GM19023 (cell line): ENCODE data around the gene GPR137B.
"Not testable (repeated sequence)": the region's sequence is repeated elsewhere in the genome, so short reads cannot be mapped to it uniquely, and the experiment has no call there.

Experiments used
- ATAC-seq: cut with Tn5 transposase; IDR thresholded peaks from one replicate; pipeline ENCODE4 v1.9.1; 2021; ENCODE audit warnings: mild to moderate bottlenecking, moderate library complexity; ENCODE audit not compliant: unreplicated experiment

The GPR137B gene

DNA sequence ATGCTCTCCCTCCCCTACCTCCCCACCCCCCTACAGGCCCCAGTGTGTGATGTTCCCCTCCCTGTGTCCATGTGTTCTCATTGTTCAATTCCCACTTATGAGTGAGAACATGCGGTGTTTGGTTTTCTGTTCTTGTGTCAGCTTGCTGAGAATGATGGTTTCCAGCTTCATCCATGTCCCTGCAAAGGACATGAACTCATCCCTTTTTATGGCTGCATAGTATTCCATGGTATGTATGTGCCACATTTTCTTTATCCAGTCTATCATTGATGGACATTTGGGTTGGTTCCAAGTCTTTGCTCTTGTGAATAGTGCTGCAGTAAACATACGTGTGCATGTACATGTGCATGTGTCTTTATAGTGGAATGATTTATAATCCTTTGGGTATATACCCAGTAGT, 44.1 kb downstream of the GPR137B start:
- not testable (repeated sequence) for ATAC-seq

GRCh38 chr1:236188084-236188483, 45.7 kb downstream of the GPR137B start:
- ATAC-seq, result not testable (repeated sequence)

GRCh38 chr1:236193184-236193583, 50.8 kb downstream of the GPR137B start:
- no peak for ATAC-seq

DNA sequence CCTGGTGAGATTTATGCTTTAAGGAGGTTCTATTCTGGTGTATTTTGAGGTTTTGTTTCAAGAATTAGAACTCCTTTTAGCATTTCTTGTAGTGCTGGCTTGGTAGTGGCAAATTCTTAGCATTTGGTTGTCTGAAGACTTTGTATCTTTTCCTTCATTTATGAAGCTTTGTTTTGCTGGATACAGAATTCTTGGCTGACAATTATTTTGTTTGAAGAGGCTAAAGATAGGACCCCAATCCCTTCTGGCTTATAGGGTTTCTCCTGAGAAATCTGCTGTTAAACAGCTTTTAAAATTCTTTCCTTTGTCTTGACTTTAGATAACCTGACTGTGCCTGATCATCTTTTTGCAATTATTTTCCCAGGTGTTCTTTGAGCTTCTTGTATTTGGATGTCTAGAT, 58.6 kb downstream of the GPR137B start:
- no peak for ATAC-seq

DNA sequence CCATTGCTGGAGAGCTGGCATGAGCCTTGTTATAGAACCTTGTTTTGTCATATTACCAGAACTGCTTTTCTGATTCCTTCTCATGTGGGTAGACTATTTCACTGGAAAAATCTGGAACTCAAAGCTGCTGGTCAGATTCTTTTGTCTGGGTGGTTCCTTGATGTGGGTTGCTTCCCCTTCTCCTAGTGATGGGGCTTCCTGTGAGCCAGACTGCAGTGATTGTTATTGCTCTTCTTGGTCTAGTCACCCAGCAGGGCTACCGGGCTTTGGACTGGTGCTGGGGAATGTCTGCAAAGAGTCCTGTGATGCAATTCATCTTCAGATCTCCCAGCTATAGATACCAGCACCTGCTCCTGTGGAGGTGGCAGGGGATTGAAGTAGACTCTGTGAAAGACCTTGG, 59.4 kb downstream of the GPR137B start:
- ATAC-seq, result no peak

- no peak for ATAC-seq
These were observed 61.7 kb downstream of the GPR137B start for GRCh38 chr1:236204039-236204438.

DNA sequence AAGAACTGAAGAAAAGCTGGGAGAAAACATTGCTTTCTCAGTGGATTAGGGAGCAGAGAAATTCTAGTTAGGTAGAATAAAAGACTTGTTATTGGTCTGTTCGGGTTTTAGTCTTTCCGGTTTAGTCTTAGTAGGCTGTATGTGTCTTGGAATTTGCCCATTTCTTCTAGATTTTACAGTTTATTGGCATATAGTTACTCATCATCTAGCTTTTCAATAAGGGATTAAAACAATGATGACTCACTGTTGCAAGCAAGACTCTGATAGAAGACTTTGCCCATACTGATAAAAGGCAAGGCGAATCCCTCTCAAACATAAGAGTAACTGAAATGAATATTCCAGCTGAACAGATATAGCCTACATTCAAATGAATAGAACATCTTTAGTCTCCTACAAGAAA, 62.3 kb downstream of the GPR137B start:
- ATAC-seq, result no peak

- ATAC-seq, result no peak
These were observed 64.2 kb downstream of the GPR137B start for GRCh38 chr1:236206548-236206947.

- no peak for ATAC-seq
These were observed 64.8 kb downstream of the GPR137B start for GRCh38 chr1:236207121-236207520.

DNA sequence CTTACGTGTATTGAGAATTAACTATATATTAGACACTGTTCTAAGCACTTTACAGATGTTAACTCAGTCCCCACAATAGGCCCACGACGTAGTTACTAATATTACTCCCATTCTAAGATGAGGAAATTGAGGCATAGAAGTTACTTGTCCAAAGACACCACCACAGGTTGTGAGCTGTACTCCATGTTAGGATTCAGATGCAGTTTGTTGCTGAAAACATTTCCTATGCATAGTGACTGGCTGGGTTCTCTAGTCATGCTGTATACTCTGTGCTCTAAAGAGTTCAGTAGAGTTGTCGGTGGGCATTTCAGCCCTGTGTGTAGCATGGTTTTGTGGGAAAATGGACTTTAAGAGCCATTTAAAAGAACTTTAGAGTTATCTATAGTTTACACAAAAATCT, 65.2 kb downstream of the GPR137B start:
- no peak for ATAC-seq

GRCh38 chr1:236209185-236209584, 66.8 kb downstream of the GPR137B start:
- no peak for ATAC-seq

GRCh38 chr1:236209713-236210112, 67.4 kb downstream of the GPR137B start:
- ATAC-seq, result no peak

DNA sequence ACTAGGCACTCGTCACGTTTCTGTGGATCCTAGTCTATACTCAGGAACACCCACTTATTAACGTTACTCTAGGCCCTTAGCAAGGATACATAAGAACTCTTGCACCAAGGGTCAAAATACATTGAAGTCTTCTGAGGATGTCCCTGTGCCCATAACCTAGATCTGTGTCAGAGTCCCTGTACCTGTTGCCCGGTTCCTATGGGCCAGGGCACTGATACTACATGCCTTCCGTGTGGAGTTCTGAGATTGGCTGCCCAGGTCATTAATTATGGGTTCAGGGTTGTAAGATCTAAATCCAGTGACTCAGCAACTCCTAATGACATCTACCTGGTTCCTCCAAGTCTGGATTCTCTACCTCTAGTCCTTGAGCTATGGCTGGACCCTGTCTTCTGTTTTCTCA, 69.5 kb downstream of the GPR137B start:
- no peak for ATAC-seq

DNA sequence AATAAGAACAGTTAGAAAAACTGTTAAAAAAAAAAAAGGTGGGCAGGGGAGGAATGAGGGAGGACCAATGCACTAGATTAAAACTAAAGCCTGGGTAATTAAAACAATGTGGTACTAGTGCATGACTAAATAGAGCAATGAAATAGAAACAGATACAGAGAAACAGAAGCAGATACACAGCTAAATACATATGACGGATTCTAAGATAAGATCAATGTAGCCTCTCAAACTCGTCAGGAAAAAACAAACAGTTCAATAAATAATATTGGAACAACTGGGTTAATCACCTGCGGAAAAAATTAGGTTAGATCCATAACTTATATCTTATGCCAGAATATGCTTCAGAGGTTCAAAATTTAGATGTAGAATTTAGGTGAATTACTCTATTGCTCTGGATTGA, 71.2 kb downstream of the GPR137B start:
- ATAC-seq, result no peak

DNA sequence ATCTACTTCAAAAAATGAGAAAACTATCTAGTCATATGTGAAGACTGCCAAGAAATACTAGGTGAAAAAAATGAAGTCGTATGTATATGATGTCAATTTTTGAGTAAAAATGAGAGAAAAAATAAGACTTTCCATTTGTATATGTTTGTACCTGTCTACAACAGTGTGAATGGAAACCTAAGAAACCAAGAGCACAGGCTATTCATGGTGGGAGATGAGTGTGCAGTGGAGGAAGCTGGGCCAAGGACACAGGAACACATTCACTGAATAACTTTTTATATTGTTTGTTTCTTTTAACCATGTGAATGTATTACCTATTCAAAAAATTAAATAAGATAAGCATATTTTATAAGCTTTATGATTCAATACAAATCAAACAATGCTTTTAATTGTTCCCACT, 72.4 kb downstream of the GPR137B start:
- no peak for ATAC-seq

DNA sequence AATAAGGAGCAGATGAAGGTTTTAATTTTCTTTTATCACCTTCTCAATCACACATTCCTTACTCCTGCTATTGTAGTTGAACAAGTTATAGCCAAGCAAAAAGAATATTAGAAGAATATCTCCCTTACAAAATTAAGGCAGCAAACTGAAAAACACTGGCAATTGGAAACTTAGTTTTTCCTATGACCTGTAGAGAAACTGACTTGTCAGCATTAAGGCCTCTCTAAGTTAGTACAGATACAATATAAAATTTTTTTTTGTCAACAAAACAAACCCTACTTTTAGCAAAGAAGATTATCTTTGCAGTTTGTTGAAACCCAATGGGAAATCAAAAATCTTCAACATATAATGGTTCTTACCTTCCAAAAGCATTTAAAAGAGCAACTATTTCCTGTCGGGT, 78.1 kb downstream of the GPR137B start:
- no peak for ATAC-seq

- ATAC-seq, result no peak
These were observed 80.3 kb downstream of the GPR137B start for GRCh38 chr1:236222632-236223031.

DNA sequence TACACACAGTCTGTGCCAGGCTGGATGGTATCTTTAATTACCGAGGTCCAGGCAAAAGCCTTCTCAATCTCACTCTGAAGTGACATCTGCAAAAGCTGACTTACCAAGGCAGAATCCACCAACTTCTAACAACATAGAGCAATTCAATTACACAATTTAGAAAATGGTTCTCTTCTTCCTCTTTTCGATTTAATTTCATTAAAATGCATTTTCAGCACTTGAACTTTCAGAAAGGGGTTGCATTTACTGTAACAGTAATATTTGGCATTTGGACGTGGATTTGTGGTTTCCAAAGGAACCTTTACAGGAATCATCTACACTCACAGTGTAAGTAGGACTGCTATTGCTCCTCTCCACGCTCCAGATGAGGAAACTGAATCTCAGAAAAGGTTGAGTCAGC, 86.1 kb downstream of the GPR137B start:
- ATAC-seq, result no peak

DNA sequence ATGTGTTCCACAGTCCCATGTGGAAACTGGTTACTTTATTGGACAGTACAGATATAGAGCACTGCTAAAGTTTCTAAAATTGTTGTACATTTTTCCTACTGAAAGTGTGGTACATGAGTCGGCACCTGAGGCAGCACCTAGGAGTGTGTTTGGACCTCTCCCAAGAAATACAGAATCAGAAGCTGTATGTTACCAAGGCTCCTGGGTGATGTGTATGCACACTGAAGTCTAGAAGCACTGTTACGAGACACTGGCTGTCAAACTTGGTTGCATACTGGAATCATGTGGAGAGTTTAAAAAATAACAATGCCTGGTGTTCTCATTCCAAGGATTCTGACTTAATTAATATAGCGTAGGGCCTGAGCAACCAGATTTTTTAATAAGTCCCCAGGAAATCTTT, 92.8 kb downstream of the GPR137B start:
- no peak for ATAC-seq

GRCh38 chr1:236239092-236239585, 96.8 kb downstream of the GPR137B start:
- no peak for ATAC-seq

DNA sequence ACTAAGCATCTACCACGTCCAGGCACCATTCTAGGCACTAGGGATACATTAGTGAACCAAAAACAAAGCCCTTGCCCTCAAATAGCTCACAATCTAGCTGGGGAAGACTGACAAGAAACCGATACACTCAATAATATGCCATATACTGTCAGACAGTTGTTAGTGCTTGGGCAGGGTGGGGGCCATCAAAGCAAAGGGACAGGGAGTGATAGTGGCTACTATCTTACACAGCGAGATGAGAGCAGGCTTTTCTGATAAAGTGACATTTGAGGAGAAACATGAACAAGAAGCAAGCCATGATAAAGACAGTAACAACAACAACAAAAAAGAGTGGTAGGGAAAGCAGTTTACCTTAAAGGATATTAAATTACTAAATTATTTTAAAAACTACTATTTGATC, 98.3 kb downstream of the GPR137B start:
- no peak for ATAC-seq

- ATAC-seq, result no peak
These were observed 100.2 kb downstream of the GPR137B start for GRCh38 chr1:236242568-236242967.

GRCh38 chr1:236247286-236247685, 104.9 kb downstream of the GPR137B start:
- ATAC-seq, result no peak

DNA sequence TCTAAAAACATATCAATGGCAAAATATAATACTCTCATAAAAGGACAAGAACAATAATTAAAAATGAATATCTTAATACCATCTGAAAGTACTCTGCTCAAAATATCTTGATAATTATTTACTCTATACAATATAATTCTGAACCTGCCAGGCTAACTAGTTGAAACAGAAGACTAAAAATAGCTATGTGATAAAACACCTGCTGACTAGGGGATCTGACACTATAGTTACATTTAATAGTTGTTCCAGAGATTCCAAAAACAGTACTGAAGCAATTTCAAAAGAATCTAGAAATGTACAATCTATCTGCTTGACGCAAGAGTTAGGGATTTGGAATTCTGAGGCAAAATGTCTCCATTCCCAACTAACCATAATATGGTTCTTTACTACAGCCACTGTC, 109.2 kb downstream of the GPR137B start:
- ATAC-seq, result no peak
